Measurements from ENCODE around the gene SHPK. TPM values are rescaled to one million over a fixed set of nuclear protein-coding genes. Genes with fewer than 3 reads are reported as not detected.

Gene SHPK
- total RNA-seq, 2 donors from 2014 or later: 10.4 to 15.2 TPM

DNA sequence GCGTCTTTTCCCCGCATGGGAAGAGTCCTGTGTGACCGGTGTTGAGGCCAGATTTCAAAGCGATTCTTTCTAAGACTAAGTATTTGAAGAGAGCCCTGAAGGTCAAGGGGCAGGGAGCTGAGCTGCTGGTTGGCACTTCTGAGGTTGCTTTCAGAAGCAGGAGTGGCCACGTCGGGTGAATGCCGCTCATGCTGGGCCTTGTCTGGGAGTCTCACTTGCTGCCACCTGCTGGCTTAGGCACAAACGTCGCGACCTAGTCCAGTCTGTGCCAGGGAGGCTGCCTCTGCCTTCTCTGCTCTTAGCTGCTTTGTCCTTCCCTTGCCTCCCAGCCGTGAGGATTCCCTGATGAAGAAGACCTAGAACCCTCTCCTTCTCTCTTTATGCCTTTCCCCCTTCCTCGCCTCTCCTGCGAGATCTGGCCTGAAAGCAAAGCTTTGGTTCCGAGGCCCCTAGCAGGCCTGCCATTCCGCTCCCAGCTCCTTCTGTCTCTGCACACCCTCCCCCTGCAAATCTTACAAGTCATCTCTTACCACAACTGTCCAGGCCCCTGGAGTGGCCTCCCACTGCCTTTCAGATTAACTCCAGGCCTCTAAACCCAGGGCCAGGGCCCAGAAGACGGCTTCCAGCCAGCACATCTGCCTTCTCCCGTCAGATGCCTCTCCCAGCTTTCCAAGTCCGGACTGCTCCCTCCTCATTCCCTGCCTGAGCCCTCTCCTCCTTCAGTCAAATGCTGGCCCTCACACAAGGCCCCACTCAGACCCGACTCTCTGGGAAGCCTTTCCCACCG lies 11.9 kb upstream of the SHPK start:
- Histone ChIP-seq H3K9me3 (no peaks in the 10 kb centered on the region), H3K4me3 (no peak overlapping the region), H3K4me1 (no peaks in the 10 kb centered on the region), H3K27me3 (no peaks in the 10 kb centered on the region), H3K27ac (no peak overlapping the region), H3K36me3 (replicated peaks in 1 of 2; ENCODE audit: insufficient read depth in 1 of 2, low read depth in 2 of 2) (peaks cover 0 to 10% of the 10 kb centered on the region in 2 donors)
- intact Hi-C loops (cut with DNase I): no loop called here
- ATAC-seq (no peak), DNase-seq (peak; percentile 61 to 75 (median 67))
- WGBS, 2 donors: 61 to 66% methylated on average over 20 of the region's 20 CpGs
- no peak for TF ChIP-seq POLR2A (IDR thresholded peaks at IDR 0.05)
- TF ChIP-seq, protein P1, sequence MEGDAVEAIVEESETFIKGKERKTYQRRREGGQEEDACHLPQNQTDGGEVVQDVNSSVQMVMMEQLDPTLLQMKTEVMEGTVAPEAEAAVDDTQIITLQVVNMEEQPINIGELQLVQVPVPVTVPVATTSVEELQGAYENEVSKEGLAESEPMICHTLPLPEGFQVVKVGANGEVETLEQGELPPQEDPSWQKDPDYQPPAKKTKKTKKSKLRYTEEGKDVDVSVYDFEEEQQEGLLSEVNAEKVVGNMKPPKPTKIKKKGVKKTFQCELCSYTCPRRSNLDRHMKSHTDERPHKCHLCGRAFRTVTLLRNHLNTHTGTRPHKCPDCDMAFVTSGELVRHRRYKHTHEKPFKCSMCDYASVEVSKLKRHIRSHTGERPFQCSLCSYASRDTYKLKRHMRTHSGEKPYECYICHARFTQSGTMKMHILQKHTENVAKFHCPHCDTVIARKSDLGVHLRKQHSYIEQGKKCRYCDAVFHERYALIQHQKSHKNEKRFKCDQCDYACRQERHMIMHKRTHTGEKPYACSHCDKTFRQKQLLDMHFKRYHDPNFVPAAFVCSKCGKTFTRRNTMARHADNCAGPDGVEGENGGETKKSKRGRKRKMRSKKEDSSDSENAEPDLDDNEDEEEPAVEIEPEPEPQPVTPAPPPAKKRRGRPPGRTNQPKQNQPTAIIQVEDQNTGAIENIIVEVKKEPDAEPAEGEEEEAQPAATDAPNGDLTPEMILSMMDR (IDR thresholded peaks at IDR 0.05): peak; percentile 14 to 54 (median 33)

DNA sequence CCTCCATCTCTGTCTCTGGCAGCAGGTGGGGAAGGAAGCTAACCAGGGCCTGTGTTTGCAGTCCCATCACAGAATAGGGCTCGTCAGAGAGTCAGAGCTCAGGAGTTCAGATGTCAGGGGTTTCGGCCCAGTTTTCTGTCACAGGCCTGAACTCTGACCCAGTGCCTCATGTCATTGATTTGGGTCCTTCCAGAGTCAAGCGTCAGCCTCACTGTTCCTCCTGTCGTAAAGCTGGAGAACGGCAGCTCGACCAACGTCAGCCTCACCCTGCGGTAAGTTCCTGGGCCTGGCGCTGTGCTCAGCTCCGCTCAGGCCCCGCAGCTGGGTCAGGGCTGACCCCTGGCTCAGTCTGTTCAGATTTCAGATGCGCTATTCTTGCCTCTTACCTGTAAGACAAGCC lies 11.2 kb upstream of the SHPK start:
- Histone ChIP-seq H3K36me3 (replicated peaks in 1 of 2; ENCODE audit: insufficient read depth in 1 of 2, low read depth in 2 of 2) (peaks cover 0 to 10% of the 10 kb centered on the region in 2 donors), H3K4me1 (no peaks in the 10 kb centered on the region), H3K27me3 (no peaks in the 10 kb centered on the region), H3K4me3 (no peak overlapping the region), H3K9me3 (no peaks in the 10 kb centered on the region), H3K27ac (no peak overlapping the region)
- DNase-seq: no peak
- no peak for ATAC-seq
- TF ChIP-seq POLR2A (IDR thresholded peaks at IDR 0.05): no peak
- TF ChIP-seq, protein P1 (IDR thresholded peaks at IDR 0.05): no peak
- WGBS, 2 donors: 78 to 90% methylated on average over 6 to 12 of the region's 12 CpGs
- intact Hi-C loops (cut with DNase I): no loop called here

DNA sequence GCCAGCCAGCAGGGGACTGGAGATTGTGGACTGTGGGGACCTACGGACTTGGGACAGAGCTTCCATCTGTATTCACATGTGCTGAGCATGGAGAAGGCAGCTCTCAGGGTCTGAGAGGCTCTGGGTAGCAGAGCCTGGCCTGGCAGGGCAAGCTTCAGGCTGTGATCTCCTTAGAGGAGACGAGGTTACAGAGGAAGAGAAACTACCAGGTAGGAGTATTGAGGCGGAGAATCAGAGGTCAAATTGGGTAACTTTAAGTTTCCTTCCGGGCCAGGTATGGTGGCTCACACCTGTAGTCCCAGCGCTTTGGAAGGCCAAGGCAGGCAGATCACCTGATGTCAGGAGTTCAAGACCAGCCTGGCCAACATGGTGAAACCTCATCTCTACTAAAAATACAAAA lies 9.3 kb upstream of the SHPK start:
- Histone ChIP-seq H3K36me3 (replicated peaks in 1 of 2; ENCODE audit: insufficient read depth in 1 of 2, low read depth in 2 of 2) (peaks cover 0 to 10% of the 10 kb centered on the region in 2 donors), H3K9me3 (no peaks in the 10 kb centered on the region), H3K27ac (no peak overlapping the region), H3K4me3 (no peak overlapping the region), H3K27me3 (no peaks in the 10 kb centered on the region), H3K4me1 (peaks cover 16% of the 10 kb centered on the region)
- ATAC-seq: no peak
- intact Hi-C loops (cut with DNase I): no loop called here
- TF ChIP-seq, protein P1 (IDR thresholded peaks at IDR 0.05): no peak
- no peak for TF ChIP-seq POLR2A (IDR thresholded peaks at IDR 0.05)
- DNase-seq: no peak
- 59 to 66% methylated on average over 5 of the region's 5 CpGs for WGBS, 2 donors

DNA sequence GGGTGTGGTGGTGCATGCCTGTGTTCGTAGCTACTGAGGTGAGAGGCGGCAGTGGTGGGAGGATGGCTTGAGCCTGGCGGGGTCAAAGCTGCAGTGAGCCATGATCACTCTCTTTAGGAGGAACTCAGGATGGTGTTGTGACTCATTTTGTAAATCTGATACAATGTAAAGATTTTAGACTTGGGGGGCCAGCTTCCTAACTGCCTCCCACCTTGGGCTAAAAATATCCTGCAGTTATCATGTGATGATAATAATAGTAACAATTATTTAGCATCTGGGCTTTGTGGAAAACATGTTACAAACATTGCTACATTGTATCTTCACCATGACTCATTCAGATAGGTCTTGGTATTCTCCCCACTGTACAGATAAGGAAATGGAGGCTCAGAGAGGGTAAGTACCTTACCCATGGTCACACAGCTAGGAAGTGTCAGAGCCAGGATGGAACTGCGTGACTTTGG lies 7.9 kb upstream of the SHPK start:
- no peak for ATAC-seq
- Histone ChIP-seq H3K36me3 (replicated peaks in 1 of 2; ENCODE audit: insufficient read depth in 1 of 2, low read depth in 2 of 2) (peaks cover 0 to 4% of the 10 kb centered on the region in 2 donors), H3K27me3 (no peaks in the 10 kb centered on the region), H3K27ac (no peak overlapping the region), H3K4me3 (no peak overlapping the region), H3K4me1 (peaks cover 24% of the 10 kb centered on the region), H3K9me3 (no peaks in the 10 kb centered on the region)
- intact Hi-C loops (cut with DNase I): no loop called here
- DNase-seq: no peak
- TF ChIP-seq, protein P1 (IDR thresholded peaks at IDR 0.05): no peak
- 92 to 99% methylated on average over 4 of the region's 4 CpGs for WGBS, 2 donors
